CD4-positive, alpha-beta memory T cell (primary cell): ENCODE measurements around the gene TAS2R7. TPM values are rescaled to one million over a fixed set of nuclear protein-coding genes. Genes with fewer than 3 reads are reported as not detected.

Experiments
- polyA plus RNA-seq, 2 donors: library from polyadenylated mRNA; unstranded; fragments of 300-500 nt; fragmentation: Illumina TruSeq; gene quantifications; one replicate each; pipeline ENCODE4 v1.2.3, GENCODE V29; 2021
- total RNA-seq, 2 experiments: library from RNA; stranded (reverse); gene quantifications; one replicate each; pipeline ENCODE4 v1.2.3, GENCODE V29; 2021

TAS2R7 gene
- total and polyA plus RNA-seq, 4 experiments from 2014 or later = not detected

Other genes with a start within 250 kb of the TAS2R7 start
- gene MAGOHB, start 189.0 kb downstream of the TAS2R7 start, total RNA-seq = 10 to 100 TPM; 19.3 to 22.0 TPM
- 10 to 100 TPM; 50.0 to 58.2 TPM for gene MAGOHB, start 189.0 kb downstream of the TAS2R7 start, polyA plus RNA-seq
- gene STYK1, start 128.6 kb downstream of the TAS2R7 start, total RNA-seq = not detected
- not detected for gene STYK1, start 128.6 kb downstream of the TAS2R7 start, polyA plus RNA-seq
- gene YBX3, start 79.3 kb downstream of the TAS2R7 start, total RNA-seq = 1 to 10 TPM; 3.2 to 5.1 TPM
- 1 to 10 TPM; 1.7 to 2.0 TPM for gene YBX3, start 79.3 kb downstream of the TAS2R7 start, polyA plus RNA-seq
- gene TAS2R8, start 4.7 kb upstream of the TAS2R7 start, total RNA-seq = not detected
- not detected for gene TAS2R8, start 4.7 kb upstream of the TAS2R7 start, polyA plus RNA-seq
- gene TAS2R9, start 7.5 kb upstream of the TAS2R7 start, total RNA-seq = not detected
- gene TAS2R9, start 7.5 kb upstream of the TAS2R7 start, polyA plus RNA-seq = not detected
- under 1 TPM; 0.44 to 0.76 TPM for gene TAS2R10, start 23.7 kb upstream of the TAS2R7 start, total RNA-seq
- not detected for gene TAS2R10, start 23.7 kb upstream of the TAS2R7 start, polyA plus RNA-seq
- 1 to 10 TPM in 1 of 2 experiments, under 1 TPM in 1; 0.87 to 1.5 TPM for gene PRR4, start 46.8 kb upstream of the TAS2R7 start, total RNA-seq
- 1 to 10 TPM in 1 of 2 donors, under 1 TPM in 1; 0.83 to 1.2 TPM for gene PRR4, start 46.8 kb upstream of the TAS2R7 start, polyA plus RNA-seq
- 10 to 100 TPM; 15.3 to 18.0 TPM for gene PRH1, start 81.6 kb upstream of the TAS2R7 start, total RNA-seq
- 10 to 100 TPM in 1 of 2 donors, 1 to 10 TPM in 1; 1.2 to 13.3 TPM for gene PRH1, start 81.6 kb upstream of the TAS2R7 start, polyA plus RNA-seq
- under 1 TPM; 0.79 to 0.86 TPM for gene TAS2R13, start 106.9 kb upstream of the TAS2R7 start, total RNA-seq
- gene TAS2R13, start 106.9 kb upstream of the TAS2R7 start, polyA plus RNA-seq = not detected
- not detected for gene PRH2, start 126.6 kb upstream of the TAS2R7 start, total RNA-seq
- not detected for gene PRH2, start 126.6 kb upstream of the TAS2R7 start, polyA plus RNA-seq
- 1 to 10 TPM; 1.9 to 2.2 TPM for gene TAS2R14, start 136.6 kb upstream of the TAS2R7 start, total RNA-seq
- under 1 TPM; 0.36 to 0.99 TPM for gene TAS2R14, start 136.6 kb upstream of the TAS2R7 start, polyA plus RNA-seq
- gene TAS2R50, start 184.3 kb upstream of the TAS2R7 start, total RNA-seq = 1 to 10 TPM in 1 of 2 experiments, under 1 TPM in 1; 0.80 to 1.0 TPM
- not detected for gene TAS2R50, start 184.3 kb upstream of the TAS2R7 start, polyA plus RNA-seq
- 1 to 10 TPM; 1.3 to 2.5 TPM for gene TAS2R20, start 195.7 kb upstream of the TAS2R7 start, total RNA-seq
- under 1 TPM in 1 of 2 donors, not detected in 1; 0.14 TPM for gene TAS2R20, start 195.7 kb upstream of the TAS2R7 start, polyA plus RNA-seq
- 1 to 10 TPM; 2.1 to 3.1 TPM for gene TAS2R19, start 220.0 kb upstream of the TAS2R7 start, total RNA-seq
- gene TAS2R19, start 220.0 kb upstream of the TAS2R7 start, polyA plus RNA-seq = not detected
- gene TAS2R31, start 228.8 kb upstream of the TAS2R7 start, total RNA-seq = 1 to 10 TPM; 3.1 to 3.2 TPM
- not detected for gene TAS2R31, start 228.8 kb upstream of the TAS2R7 start, polyA plus RNA-seq